GM21360 (cell line): Measurements from ENCODE around the gene MTERF4.
A peak's percentile ranks its signal among the peaks of the same experiment; 100 is the strongest.

Experiments used
- ATAC-seq: cut with Tn5 transposase; IDR thresholded peaks from one replicate; pipeline ENCODE4 v1.9.1; 2021; ENCODE audit warnings: mild to moderate bottlenecking, moderate library complexity; ENCODE audit not compliant: unreplicated experiment

Gene MTERF4

DNA sequence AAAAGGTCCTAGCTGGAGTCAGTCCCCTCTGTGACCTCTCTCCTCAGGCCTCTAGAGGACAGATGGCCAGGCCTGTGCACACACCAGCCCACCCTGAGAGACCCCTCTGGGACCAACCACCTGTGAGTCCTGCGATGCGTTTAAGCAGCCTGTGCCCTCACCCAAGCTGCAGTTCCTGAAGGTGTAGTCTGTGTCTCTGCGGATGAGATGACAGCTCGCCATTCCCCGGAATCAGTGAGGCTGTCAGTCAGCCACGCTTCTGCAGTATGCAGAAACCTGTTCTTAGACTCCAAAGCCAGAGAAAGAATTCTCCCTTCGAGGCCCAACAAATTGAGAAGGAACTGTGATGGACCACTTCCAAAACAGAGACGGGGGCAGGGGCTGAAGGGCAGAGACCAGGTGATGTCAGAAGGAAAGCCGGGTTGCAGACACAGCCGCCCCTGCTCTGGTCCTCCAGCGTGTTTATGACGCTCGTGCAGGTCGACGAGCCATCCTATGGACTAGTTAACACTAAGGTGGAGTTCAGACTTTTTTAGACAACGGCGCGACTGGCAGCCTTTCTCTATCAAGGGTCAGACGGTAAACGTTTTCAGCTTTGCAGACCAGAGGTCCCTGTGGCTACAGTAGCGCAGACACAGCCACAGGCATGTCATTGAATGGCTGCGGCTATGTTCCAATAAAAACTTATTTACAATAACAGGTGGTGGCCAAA, 10.2 kb downstream of the MTERF4 start:
- ATAC-seq = no peak

DNA sequence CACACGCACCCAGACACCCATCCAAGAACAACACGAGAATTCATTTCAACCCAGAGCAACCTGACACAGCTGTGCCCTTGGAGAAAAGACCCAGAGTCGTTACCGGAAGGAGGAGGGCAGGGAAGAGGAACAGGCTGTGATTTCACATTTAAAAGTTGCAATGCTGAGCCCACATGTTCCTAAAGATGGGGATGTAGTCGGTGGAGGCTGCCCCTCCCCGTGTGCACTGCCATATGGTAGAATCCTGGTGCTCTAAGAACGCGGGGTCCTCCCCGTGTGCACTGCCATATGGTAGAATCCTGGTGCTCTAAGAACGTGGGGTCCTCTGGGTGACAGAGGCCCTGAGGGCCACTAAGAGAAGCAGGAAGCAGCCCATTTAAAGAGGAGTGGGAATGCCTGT, 10.9 kb downstream of the MTERF4 start:
- no peak for ATAC-seq

DNA sequence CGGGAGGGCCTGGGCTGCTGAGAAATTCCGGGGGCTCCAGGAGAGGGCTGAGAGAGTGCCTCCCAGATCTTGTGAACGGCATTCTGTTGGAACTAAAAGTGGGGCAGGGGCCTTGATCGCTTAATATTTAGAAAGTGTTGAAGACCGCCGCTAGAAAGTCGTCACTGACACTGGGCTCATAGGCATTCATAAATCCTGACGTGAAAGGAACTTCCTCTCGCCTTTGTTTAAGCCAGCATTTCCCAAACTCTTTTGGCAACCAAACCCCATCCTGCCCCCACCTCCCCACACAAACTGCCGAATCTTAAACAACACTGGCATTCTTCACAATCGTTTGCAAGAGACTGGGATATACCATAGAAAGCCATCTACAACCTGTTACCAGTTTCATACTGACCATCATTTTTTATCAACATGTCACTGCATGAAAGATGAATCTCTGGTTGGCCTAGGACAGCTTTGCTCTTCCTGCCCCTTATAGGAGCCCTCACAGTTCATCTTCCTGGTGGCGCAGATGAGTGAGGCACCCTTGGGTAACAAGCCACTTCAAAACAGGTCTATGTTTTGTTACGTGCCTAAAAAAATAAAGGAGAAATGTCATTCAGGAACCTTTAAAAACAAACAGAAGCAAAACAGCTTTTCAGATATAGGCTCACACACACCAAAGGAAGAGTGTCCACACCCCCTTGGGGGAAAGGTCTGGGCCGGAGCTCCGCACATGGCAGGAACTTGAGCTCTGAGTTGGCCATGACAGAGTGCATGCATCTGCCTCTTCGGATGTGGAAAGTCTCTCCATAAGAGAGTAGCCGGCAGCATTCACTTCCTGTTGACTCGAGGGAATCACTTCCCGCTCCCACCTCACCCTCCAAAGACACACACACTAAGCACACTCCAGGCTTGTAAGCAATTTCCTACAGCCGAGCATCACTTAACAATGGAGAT, 13.0 kb downstream of the MTERF4 start:
- ATAC-seq = no peak

DNA sequence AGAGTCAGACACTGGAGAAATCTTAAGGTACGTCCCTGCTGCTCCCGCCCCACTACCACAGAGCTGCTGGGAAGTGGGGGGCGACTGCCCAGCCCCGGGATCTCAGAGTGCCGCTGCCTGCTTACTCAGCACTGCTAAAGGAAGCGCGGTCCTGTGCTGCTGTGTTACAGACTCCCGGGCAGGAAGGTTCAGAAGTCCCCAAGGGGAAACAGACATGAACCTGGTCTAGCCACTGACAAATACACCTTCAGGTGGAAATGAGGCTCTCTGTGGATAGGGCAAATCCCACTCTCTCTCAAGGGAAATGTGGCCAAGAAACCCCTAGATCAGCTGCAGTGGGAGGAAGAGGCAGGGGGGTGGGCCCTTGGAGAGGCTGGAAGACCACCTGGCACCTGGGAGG, 13.7 kb downstream of the MTERF4 start:
- ATAC-seq = no peak

DNA sequence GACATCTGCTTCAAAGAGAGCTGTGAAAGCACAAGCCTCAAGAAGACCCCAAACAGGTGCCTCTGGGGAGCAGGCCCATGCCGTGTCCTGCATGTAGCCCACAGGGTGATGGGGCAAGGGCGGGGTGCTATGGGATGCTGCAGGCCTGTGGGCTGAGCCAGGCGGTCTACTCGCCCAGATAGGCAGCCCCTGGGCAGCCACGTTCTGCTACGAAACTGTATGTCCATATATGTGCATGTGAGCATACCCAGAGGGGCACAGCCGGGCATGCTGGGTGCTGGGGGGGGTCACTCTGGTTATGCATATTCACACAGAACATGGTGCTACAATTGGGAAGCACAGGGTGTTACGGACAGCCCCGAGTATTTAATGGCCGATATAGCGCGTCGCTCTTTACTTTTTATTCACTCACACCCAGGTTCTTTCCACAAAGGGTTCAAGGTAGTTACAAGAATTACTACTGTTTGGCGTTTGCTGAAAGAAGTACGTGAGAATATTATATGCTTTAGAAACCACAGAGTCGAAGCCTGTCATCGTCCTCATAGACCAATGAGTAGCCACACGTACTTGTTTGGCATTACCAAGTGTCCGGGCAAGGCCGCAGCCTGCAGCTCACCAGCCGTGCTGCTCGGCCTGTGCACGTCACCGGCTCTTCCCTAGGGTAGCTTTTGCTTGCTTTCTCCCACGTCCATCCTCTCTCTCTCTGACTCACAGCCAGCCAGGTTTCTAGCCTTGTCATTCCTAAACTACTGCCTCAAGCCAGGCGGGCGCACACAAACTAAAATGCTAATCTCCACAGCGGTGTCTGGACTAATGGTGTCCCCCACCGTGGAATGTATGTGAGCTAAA, 14.4 kb downstream of the MTERF4 start:
- peak; percentile 62 for ATAC-seq

DNA sequence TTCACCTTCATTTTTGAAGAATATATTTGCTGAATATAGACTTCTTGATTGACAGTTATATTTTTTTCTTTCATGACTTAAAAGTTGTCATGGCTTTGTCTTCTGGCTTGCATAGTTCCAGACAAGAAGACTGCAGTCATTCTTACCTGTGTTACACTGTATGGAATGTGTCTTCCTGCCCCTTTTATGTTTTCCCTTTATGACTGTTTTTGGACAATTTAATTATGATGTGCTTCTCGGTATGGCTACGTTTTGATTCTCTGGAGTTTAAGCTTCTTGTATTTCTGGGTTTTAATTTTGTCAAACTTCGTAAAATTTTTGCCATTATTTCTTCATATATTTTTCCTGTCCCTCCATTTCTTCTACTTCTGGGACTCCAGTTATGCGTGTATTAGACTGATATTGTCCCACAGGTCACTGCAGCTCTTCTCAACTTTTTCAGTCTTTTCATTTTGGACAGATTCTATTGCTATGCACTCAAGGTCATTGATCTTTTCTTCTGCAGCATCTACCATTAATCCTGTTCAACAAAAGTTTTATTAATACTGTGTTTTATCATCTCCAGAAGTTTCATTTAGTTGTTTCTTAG, 17.1 kb downstream of the MTERF4 start:
- no peak for ATAC-seq

DNA sequence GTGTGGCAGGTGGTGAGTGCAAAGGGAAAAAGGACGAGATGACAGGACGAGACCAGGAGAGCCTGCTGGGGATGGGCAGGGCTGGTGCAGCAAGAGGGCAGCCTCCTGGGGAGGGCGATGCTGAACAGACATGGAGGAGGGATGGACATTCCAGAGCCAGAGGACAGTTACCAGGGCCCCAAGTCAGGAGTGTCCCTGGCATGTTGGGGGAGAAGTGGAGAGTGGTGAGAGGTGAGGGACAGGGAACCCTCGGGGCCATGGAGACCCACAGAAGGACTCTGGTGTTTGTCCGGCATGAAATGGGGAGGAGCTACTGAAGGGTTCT, 19.0 kb downstream of the MTERF4 start:
- ATAC-seq = no peak

DNA sequence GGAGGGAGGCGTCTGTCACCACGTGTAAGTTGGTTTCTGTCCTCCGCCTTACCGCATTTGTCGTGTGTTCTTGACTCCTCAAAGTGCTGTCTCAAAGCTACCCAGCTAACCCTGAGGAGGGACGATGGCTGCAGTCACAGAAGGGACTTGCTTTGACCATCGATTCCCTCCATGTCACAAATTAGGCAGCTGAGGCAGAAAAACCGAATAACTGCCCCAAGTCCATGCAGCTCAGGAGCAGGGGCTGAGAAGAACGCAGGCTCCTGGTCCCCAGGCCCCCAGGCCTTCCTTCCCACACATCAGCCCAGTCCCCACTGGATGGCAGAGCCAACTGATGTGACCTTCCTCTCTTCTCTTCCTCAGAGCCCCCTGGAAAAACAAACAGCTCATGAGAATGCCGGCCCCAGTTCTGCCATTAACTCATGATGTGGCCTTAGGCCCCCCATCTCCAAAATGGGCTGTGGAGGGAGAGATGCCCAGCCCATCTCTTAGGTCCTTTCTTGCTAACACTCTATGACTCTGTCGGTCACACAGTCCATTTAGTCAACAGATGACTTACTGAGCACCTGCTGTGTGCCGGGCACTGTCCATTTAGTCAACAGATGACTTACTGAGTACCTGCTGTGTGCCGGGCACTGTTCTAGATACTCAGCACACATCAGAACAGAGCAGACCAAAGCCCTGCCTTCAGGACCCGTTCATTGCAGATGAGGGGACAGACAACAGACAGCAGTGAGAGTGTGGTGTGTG, 19.6 kb downstream of the MTERF4 start:
- ATAC-seq = no peak

DNA sequence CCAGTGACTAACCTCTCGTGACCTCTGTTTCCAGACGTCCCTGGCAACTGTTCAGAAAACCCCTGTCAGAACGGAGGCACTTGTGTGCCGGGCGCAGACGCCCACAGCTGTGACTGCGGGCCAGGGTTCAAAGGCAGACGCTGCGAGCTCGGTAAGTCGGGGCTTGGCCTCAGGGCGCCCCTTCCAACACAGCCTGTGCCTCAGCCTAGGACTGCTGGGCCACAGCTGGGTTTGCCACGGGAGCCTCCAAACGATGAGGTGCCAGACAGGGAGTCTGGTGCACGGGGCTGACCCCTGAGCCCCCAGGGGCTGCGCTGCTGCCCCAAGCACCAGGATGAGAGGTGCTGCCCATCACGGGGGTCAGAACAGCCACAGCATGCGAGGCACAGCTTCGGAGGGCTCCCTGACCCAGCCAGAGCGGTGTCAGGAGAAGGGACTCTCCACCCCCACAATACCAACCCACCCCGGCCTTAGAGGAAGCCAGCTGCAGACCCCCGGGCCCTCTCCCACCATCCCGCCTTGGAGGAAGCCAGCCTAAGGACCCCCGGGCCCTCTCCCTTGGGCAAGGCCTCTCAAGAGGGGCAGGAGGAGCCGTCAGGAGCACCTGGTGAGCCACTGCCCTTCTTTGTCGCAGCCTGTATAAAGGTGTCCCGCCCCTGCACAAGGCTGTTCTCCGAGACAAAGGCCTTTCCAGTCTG, 20.3 kb downstream of the MTERF4 start:
- ATAC-seq = no peak

DNA sequence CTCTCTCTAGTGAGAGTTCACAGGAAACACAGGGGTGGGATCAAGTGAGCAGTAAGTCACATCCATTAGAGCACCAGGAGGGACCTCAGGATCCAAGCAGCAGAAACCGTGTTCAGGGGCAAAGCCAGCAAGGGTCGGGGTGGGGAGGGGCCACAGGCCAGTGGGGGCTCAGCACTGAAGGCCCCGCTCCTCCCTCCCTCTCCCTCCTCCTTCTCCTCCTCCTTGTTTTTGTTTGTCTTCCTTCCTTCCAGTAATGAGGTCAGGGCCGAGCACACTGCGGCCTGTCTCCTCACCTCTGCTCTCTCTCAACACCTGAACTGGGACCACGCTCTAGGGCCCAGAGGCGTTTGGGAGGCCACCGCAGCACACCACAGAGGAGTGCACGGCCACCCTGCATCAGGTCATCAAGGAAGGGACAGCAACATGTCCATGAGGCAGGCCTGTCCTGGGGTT, 20.9 kb downstream of the MTERF4 start:
- no peak for ATAC-seq

DNA sequence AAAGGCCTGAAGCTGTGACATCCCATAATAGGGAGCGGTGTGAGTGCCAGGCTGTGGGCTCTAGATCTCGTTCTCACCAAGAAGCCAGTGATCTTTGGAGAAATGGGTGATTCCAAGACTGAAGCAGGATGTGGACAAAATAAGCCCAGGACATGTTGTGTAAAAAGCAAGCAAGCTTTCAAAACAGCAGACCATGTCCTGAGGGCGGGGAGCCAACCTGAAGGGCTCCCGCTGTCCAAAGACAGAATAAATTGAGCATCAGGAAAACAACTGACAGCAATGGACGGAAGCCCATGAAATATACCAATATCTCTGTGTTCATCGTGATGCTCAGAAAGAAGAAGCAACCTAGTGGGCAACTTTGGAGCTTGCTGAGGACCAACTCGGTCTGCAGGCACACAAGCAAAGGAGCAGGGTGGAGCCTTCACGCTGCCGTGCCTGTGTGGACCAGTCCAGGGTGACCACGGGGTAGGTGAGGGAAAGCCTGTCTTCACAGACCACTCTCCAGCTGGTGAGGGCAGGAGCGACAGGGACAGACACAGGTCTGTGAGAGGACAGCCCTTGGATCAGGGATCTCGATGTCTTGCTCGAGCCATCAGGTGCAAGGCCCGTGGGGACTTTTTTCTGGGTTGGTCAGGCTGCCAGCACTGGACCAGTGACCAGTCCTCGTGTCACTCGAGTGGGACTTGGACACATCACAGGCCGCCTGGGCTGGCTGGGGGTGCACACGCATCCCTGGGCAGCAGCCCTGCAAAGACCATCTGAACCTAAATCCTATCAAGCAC, 21.5 kb downstream of the MTERF4 start:
- ATAC-seq = no peak

DNA sequence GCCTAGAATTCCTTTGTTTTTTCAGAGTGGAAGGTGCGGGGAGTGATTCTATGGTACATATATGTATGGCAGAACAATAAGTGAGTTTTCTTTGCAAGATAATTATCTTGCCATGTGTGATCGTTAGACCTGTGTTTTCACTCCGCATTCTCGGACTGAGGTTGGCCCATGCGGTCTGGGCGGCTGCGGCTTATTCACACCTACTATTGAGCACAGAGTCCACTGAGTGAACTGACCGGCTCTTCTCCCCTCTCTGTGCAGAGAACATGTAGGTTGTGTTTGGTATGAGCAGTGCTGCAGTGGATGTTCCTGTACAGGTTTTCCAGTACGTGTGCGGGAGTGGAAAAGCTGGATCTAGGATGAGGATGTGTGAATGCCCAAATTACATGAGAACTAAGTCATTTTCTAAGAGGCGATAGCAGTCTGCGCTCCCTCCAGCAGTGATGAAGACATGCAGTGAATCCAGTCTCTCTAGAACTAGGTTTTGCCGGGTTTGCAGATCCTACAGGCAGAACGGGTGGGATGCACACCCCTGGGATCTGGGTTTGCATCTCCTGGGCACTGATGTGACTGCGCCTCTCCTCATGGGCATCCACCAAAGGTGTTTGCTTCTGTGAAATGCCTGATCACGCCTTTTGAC, 27.1 kb downstream of the MTERF4 start:
- ATAC-seq = no peak

DNA sequence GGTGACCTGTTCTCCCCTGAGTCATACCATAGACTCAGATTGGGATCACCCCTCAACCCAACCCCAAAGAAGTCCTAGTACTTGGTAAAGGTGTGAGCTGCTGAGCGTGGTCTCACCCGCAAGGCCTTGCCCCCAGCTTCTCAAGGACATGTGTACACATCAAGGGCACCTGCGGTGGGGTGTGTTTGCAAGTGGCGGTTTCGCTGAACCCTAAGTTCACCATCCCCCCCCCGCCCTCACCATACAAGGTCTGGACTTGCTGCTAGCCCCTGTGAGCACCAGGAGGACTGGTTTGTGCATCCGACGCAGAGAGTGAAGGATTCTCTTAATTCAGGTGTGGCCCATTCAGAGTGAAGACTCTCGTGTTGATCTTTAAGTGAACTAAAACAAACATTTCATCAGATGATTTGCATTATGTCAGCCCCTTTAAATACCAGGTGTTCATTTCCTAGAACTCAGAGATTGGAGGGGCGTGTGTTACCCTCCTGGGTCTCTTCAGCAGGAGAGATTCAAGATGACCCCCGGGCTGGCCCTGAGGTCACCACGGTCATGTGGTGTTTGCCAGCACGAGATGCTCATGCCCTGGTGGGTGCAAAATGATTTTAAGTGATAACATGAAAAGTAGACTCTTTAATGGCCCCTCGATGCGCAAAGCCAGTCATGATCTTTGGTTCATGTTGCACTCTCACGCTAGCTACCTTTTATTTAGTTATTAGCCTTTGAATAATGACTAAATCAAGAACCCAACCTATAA, 27.8 kb downstream of the MTERF4 start:
- ATAC-seq = no peak

DNA sequence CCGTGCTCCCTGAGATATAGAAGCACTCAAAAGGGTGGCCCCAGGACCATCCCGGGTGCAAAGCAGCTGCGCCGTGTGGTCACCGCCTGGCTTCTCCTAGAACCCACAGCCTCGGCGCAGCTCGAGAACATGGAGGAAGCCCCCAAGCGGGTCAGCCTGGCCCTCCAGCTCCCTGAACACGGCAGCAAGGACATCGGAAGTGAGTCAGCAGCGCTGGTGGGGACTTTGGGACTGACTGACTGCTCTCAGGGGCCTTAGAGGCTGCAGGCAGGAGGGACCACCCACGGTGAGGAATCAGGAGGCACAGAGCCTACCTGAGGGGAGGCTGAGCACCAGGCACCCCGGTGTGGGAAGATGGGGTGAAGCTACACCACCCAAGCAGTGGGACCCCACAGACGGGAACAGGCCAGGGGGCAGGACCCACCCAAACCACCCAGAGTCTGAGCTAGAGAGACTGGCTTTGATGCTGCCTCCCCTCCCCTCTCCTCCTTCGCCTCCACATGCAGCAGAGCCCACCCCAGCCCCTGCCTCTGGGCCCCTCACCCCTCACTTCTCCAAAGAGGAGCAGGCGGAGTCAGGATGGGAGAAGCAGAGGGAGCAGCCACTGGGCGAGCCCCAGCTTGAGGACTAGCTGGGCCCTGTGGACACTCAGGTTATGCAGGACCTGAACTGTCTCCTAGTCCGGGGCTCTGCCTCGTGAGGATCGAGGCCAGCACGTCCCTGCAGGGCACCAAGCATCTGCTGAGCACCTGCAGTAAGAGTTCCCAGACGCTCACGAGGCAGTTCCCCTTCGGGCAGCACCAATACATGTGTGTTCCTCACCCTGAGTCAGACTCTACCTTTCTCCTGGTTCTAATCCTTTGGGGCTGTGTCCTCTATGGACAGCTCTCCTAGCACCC, 28.7 kb downstream of the MTERF4 start:
- ATAC-seq = no peak

DNA sequence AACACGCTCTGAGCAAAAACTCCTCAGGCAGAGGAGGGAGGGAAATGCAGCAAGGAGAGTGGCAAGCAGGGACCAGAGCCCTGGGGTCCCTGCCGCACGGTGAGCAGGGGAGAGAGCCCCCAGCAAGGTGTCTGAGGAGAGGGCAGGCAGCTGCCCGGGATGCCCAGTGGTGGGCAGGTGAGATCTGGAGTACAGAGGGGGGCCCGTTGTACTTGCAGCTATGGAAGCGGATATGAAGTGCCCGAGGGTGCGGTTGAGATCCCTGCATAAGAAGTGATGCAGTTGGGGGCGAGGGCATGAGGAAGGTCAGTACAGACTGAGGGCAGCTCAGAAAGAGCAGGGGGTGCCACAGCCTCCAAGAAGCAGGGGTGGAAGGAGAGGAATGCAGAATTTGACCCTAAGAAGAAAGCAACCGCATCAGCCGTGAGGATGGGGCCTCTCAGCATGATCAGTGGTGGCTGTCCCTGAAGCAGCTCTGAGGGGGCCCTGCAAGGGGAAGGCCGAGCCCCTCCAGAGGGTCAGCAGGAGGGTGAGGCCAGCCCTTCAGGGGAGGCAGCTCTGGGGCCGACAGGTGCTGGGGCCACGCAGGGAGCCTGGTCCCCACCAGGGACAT, 29.4 kb downstream of the MTERF4 start:
- no peak for ATAC-seq

DNA sequence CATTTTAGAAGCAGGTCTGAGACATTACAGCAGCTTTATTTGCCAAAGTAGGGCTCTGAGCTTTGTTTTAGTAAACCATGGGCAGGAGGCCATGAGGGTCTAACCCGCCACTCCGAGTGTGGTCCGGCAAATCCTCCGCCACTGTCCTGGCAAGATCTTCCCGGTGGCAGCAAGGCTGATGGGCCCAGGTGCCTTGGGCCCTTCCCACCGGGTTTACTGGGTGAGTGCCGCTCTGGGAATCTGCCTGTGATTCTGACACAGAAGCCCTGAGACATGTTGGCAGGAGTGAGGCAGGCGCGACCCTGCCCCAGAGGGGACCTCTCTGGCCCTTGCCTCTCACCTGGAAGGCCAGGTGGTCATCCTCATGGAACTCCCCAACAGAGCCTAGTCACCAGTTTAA, 29.9 kb downstream of the MTERF4 start:
- ATAC-seq = no peak
